Duodenal mucosa (tissue), 2 donors: Measurements from ENCODE around the gene CDC42BPG.

Experiments used
- H3K27ac ChIP-seq: one replicate; pipeline ENCODE4 v1.7.0; 2013; ENCODE audit warnings: low read depth, low read length
- H3K27me3 ChIP-seq, 2 donors: one replicate each; pipeline ENCODE4 v1.7.0; 2013; ENCODE audit warnings: low read length in 2 of 2, control low read depth in 1 of 2; ENCODE audit not compliant: insufficient read depth in 2 of 2, control insufficient read depth in 1 of 2
- H3K36me3 ChIP-seq, 2 donors: one replicate each; pipeline ENCODE4 v1.7.0; 2013; ENCODE audit warnings: low read length in 2 of 2, control low read depth in 1 of 2; ENCODE audit not compliant: insufficient read depth in 2 of 2, control insufficient read depth in 1 of 2
- H3K4me1 ChIP-seq, 2 donors: one replicate each; pipeline ENCODE4 v1.7.0; 2013; ENCODE audit warnings: low read length in 2 of 2, control low read depth in 1 of 2; ENCODE audit not compliant: insufficient read depth in 2 of 2, control insufficient read depth in 1 of 2
- H3K4me3 ChIP-seq, 2 donors: one replicate each; pipeline ENCODE4 v1.7.0; 2013; ENCODE audit warnings: low read length in 2 of 2, low read depth in 1 of 2
- H3K9ac ChIP-seq, 2 donors: one replicate each; pipeline ENCODE4 v1.7.0; 2013; ENCODE audit warnings: low read length in 2 of 2, low read depth in 1 of 2
- H3K9me3 ChIP-seq, 2 donors: one replicate each; pipeline ENCODE4 v1.7.0; 2013; ENCODE audit warnings: low read length in 2 of 2, control low read depth in 1 of 2; ENCODE audit not compliant: control insufficient read depth in 1 of 2

The CDC42BPG gene

DNA sequence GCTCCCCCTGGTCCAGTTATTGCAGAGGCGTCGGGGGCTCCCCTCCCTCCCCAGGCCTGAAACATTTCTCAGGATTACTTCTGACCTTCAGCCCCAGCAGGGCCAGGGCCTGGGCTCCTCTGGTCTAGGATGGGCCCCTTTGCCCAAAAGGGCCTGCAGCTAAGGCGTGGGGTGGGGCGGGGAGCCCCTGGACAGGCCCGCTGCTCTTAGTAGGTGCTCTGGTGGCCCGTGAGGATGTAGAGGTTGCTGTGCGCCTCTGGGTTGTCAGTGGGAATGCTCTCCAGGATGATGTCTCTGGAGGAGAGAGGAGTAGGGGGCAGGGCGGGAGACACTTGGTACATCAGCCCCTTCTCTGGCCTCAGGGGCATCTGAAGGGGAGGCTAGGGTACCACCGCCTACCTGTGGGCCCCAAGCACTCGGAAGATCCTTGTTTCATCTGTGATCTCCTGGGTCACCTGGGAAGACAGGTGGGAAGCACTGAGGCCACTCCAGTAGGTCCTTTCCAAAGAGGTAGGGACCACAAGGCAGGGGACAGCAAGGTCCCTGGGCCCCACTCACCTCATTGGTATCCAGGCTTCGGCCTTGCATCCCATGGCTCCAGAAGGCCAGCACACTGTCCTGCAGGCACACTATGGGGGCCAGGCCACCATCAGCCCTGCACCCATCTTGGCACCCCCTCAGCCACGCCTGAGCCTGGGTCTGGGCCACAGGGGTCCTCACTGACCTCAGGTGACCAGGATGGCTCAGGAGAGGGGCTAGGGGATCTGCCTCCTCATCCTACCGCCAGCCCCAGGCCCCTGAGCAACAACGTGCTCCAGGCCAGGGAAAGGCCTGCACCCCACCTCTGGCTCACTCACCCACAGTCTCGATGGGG, 54.9 kb downstream of the CDC42BPG start:
- Histone ChIP-seq H3K4me3 (no peak overlapping the region), H3K27me3 (no peaks in the 10 kb centered on the region), H3K9me3 (no peaks in the 10 kb centered on the region), H3K36me3 (peaks cover 0 to 7% of the 10 kb centered on the region in 2 donors), H3K4me1 (peaks cover 5 to 10% of the 10 kb centered on the region in 2 donors), H3K27ac (no peak overlapping the region), H3K9ac (no peak overlapping the region)

DNA sequence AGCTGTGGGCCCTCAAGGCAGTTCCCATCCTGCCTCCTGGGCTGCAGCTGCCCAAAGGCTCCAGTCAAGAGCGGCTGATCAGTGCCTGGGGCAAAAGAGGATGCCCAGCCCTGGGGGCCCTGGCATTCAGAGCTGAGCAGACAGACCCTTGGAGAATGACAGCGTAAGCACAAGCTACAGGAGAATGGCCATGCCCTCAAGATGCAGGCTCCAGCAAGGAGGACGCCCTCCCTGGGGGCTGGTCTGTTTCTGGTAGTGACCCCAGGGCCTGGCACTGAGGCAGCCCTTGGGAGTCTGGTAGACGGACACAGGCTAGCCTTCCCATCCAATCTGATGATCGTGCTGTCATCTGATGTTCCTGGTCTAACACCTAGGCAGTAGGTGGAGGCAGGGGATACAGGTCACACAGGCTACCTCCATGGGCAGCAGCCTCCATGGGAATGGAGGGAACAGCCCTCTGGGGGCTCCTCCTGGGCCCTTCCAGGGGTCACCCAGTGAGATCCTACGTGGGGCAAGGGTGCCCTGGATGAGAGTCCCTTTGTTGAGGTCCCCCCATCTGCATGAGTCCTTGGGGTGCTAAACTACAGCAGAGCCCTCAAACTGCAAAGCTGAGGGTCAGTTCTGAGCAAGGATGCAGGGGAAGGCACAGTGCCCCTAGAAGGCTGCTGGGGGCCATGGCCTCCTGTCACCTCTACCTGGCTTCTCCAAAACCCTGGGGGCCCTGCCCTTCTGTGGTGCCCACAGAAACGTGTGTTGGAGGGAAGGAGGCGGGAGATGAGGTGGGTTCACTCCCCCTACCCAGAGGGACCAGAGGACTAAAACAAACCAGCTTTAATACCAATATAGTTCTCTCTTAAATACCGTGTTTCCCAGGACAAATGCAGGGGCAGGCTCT, 55.9 kb downstream of the CDC42BPG start:
- H3K9ac ChIP-seq = no peak overlapping the region

DNA sequence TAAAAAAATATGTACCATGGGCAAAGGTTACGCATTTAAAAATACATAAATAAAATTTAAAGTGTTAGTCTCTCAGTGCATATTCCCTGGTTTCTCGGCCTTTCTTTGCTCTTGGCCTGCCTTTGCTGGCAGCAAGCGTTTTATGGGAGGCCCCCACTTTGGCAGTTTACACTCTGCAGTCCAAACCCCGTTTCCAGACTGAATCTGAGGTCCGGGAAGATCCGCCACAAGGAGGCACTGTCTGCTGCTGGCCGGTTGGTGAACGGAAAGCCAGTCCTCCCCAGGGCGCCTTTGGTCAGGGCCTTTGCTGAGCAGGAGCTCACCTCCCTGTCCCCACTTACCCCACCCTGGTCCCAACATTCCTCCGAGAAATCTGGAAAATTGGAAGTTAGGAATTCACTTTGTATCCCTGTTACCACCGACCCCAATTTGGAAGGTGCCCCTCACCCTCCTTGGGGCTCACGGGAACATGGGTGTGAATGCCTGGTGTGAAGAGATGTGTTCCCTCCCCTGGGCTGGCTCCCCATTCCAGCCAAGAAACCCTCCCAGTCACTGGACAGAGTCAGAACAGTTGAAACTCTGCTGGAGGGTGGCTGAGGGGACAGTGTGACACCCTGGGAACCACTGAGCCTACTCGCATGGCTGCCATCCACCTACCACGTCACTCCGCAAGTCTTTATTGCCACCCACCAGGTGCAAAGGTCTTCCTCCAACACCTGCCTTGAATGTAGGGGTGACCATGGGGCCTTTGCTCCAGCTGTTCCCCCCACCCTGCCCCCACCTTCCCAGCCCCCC, 56.7 kb downstream of the CDC42BPG start:
- peaks cover 5 to 10% of the 10 kb centered on the region in 2 donors for H3K4me1 ChIP-seq
- H3K27me3 ChIP-seq = no peaks in the 10 kb centered on the region
- H3K9me3 ChIP-seq = no peaks in the 10 kb centered on the region
- H3K9ac ChIP-seq = peak overlapping the region in 1 of 2 donors; percentile 44
- H3K36me3 ChIP-seq = peaks cover 0 to 7% of the 10 kb centered on the region in 2 donors
- peak overlapping the region; percentile 11 for H3K27ac ChIP-seq
- H3K4me3 ChIP-seq = peak overlapping the region in 1 of 2 donors; percentile 20

More for the DNA sequence above, 55.9 kb downstream of the CDC42BPG start:
- H3K27ac ChIP-seq = no peak overlapping the region
- no peaks in the 10 kb centered on the region for H3K9me3 ChIP-seq
- peaks cover 5 to 10% of the 10 kb centered on the region in 2 donors for H3K4me1 ChIP-seq
- no peak overlapping the region for H3K4me3 ChIP-seq
- H3K27me3 ChIP-seq = no peaks in the 10 kb centered on the region
- peaks cover 0 to 7% of the 10 kb centered on the region in 2 donors for H3K36me3 ChIP-seq

DNA sequence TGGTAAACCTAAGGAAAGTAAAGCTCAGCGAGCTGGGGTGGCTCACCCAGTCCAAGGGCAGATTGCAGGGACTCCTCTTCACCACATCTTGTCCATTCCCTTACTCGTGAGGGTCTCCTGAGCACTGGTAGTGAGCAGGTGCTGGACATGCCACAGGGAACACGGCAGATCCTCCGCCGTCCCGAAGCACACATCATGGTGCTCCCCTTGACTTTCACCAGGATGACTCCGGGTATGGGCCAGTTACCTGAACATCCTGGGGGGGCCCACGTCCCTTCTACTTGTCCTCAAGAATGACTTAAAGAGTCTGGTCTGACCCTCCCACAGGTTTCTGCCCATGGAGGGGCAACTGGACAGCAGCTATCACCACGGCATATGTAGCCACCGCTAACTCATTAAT, 58.1 kb downstream of the CDC42BPG start:
- no peak overlapping the region for H3K4me3 ChIP-seq
- H3K27me3 ChIP-seq = no peaks in the 10 kb centered on the region
- peaks cover 0 to 7% of the 10 kb centered on the region in 2 donors for H3K36me3 ChIP-seq
- H3K27ac ChIP-seq = no peak overlapping the region
- H3K9ac ChIP-seq = no peak overlapping the region
- no peaks in the 10 kb centered on the region for H3K9me3 ChIP-seq
- H3K4me1 ChIP-seq = peaks cover 5 to 10% of the 10 kb centered on the region in 2 donors

DNA sequence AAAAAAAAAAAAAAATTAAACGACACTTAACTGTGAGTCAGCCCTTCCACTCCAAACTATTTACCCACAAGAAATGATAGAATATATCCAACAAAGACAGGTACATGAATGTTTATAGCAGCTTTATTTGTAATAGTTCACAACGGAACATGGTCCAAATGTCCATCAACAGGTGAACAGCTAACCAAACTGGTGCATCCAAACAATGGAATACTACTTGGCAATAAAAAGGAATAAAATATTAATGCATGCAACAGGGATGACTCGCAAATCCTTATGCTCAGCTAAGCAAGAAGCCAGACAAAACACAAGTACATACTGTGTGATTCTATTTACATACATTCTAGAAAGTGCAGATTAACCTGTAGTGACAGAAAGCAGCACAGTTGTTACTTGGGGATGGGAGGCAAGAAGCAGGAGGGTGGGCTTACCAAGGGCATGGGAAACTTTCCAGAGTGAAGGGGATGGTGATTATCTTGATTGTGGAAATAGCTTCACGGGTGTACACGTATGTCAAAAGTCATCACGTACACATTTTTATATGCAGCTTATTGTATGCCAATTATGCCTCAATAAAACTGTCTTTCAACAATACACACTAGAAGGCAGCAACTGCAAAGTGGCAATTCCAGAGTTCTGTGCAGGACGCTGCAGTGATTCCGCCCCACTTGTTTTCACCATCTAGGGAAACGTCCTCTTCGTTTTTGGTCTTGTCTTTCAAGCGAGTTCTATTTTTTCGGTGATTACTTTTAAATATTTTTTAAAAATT, 59.5 kb downstream of the CDC42BPG start:
- Histone ChIP-seq H3K27ac (no peak overlapping the region), H3K36me3 (peaks cover 0 to 5% of the 10 kb centered on the region in 2 donors), H3K9me3 (no peaks in the 10 kb centered on the region), H3K27me3 (no peaks in the 10 kb centered on the region), H3K9ac (no peak overlapping the region), H3K4me3 (no peak overlapping the region), H3K4me1 (peaks cover 5 to 10% of the 10 kb centered on the region in 2 donors)

DNA sequence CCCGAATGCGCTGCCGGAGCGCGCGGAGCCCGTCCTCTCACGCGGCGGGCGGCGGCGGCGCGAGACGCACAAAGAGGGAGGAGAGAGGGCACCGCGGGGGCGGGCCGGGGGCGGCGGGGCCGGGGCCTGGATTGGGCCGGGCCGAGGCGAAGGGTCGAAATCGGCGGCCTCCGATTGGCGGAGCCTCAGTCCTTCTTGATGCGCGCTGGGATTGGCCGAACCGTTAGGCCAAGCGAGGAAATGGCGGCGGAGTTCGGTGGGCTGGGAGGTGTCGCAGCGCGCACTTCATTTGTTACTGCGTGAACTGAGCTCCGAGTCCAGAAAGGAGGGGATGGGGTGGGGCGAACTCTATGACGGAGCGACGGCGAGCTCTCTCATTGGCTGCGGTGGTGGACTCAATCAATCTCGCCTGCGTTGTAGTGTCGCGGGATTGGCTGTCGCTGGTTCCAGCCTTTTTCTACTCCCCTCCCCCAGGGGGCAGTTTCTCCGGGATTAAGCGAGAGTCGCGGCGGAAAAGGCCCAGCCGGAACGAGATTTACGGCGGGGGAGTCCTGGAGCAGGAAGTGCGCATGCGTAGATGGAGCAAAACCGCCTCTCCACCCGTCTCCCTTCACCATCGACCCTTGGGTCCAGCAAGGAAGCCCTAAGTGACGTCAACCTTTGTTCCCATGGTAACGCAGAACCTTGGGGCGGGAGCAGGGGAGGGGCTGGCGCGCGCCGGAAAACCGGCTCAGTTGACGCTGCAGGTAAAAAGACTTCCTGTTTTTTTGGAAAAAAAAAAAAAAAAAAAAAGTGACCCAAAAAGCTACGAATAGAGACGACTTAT, 65.8 kb downstream of the CDC42BPG start, which contains the start of gene SF1:
SF1 (minus strand) TSS at position 70 of the 826 bp plus-strand sequence. CDS start 150 bp downstream, outside the sequence.
- no peaks in the 10 kb centered on the region for H3K9me3 ChIP-seq
- H3K4me1 ChIP-seq = peaks cover 22 to 26% of the 10 kb centered on the region in 2 donors
- peak within 1 kb of the TSS; percentile 92 to 97 for H3K4me3 ChIP-seq
- no peaks in the 10 kb centered on the region for H3K27me3 ChIP-seq
- peak within 1 kb of the TSS; percentile 100 for H3K27ac ChIP-seq
- H3K36me3 ChIP-seq = peaks cover 28 to 38% of the 10 kb centered on the region in 2 donors
- peak within 1 kb of the TSS; percentile 75 to 98 for H3K9ac ChIP-seq

DNA sequence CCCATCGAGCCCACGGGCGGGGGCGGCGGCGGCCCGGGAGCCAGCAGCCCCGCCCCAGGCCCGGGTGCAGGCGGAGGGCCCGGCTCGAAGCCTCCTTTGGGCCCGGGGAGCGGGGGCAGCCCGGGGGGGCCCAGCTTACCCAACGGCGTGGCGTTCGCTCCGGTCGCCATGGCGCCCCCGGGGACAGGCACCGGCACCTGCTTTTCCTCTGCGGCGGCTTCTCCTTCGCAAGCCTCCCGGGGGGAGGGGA, 66.3 kb downstream of the CDC42BPG start:
- Histone ChIP-seq H3K27ac (peak overlapping the region; percentile 100), H3K4me1 (peaks cover 26 to 28% of the 10 kb centered on the region in 2 donors), H3K36me3 (peaks cover 33 to 43% of the 10 kb centered on the region in 2 donors), H3K4me3 (peak overlapping the region; percentile 58 to 70), H3K27me3 (no peaks in the 10 kb centered on the region), H3K9me3 (no peaks in the 10 kb centered on the region), H3K9ac (peak overlapping the region; percentile 61 to 76)

DNA sequence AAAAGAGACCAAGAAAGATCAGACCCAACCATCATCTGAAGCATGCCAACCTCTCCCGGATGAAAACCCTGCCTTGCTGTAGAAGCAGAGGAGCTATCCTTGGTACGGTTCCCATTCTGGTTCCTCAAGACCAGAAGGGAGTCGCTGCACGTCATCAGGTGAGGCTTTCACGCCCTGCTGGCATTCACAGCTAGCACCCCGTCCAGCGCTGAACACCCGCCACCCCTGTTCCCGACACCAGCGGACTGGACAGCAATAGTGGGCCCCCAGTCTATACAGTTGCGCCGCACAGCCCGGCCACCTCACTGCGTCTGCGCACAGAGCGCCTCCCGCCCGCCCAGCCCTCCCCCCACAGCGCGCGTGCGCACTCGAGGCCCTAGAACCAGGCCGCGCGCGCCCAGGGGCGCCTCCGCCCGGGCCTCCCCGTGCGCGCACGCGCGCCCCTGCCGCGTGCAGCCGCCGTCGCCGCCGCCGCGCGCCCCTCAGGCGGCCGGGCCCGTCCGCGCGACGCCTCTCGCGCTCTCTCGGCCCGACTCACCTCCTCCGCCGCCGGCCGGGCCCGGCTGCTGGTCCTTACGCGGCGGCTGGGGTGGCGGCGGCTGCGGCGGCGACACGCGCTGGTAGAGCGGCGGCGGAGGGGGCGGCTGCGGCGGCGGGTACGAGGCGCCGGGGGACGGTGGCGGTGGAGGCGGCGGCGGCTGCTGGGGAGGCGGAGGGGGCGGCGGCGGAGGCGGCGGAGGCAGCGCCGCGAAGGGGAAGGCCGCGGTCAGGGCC, 66.8 kb downstream of the CDC42BPG start:
- H3K27me3 ChIP-seq = no peaks in the 10 kb centered on the region
- H3K4me3 ChIP-seq = peak overlapping the region; percentile 92 to 97
- H3K9ac ChIP-seq = peak overlapping the region; percentile 75 to 98
- H3K27ac ChIP-seq = peak overlapping the region; percentile 100
- no peaks in the 10 kb centered on the region for H3K9me3 ChIP-seq
- peaks cover 31 to 34% of the 10 kb centered on the region in 2 donors for H3K4me1 ChIP-seq
- peaks cover 38 to 48% of the 10 kb centered on the region in 2 donors for H3K36me3 ChIP-seq
